GM12872 (cell line): ENCODE results near the gene RAB8B.

Experiments
- CTCF ChIP-seq: IDR thresholded peaks from 3 replicates; pipeline ENCODE4 v1.5.1; 2011; ENCODE audit warnings: low read depth, mild to moderate bottlenecking, low read length, moderate library complexity; ENCODE audit not compliant: insufficient read depth

The RAB8B gene

GRCh38 chr15:63225381-63225780, 36.0 kb downstream of the RAB8B start:
- TF ChIP-seq CTCF, result no peak

GRCh38 chr15:63226155-63226883, 36.9 kb downstream of the RAB8B start:
- TF ChIP-seq CTCF, result no peak

GRCh38 chr15:63226966-63227401, 37.6 kb downstream of the RAB8B start:
- no peak for TF ChIP-seq CTCF

- TF ChIP-seq CTCF, result no peak
Observed at GRCh38 chr15:63227689-63228088, 38.3 kb downstream of the RAB8B start.

GRCh38 chr15:63231206-63231605, 41.8 kb downstream of the RAB8B start:
- no peak for TF ChIP-seq CTCF

DNA sequence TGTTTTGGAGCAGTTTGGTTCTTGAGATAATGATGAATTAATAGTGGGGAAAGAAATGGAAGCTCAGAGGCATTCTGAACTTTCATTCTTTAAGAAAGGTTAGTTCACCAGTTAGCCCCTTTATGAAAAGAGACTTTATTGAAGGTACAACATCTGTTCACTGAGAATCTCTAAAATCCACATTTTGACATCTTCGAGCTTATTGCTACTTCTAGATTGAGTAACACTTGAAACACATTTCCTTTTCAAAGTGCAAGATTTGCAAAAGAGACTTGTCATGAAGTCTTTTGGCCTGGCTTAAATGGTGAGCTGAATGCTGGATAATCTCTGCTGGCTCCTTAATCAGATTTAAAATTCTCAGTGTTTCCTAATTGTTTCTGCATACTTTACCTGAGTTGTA, 42.3 kb downstream of the RAB8B start:
- TF ChIP-seq CTCF, result no peak

DNA sequence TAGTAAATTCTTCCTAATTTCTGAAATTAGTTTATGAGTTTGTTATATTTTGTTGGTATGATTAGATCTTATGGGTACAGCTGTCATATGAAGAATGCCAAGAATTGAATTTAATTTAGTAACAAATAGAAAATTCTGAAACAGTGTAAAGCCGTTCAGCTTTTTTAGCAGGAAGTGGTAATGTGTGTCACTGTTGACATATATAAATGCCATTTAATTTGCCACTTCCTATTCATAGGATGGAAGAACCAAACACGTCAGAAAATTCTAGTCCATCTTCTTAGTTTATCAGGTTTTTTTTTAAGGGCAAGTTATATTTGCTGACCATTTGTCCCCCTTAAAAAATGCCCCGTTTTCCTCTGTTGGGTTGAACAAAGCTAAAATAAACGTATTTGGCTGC, 43.0 kb downstream of the RAB8B start:
- TF ChIP-seq CTCF, result no peak
